ENCODE measurements around the gene SETD6.
A peak's percentile ranks its signal among the peaks of the same experiment; 100 is the strongest.
"Not testable (repeated sequence)": the region's sequence is repeated elsewhere in the genome, so short reads cannot be mapped to it uniquely, and the experiment has no call there.

SETD6 gene

DNA sequence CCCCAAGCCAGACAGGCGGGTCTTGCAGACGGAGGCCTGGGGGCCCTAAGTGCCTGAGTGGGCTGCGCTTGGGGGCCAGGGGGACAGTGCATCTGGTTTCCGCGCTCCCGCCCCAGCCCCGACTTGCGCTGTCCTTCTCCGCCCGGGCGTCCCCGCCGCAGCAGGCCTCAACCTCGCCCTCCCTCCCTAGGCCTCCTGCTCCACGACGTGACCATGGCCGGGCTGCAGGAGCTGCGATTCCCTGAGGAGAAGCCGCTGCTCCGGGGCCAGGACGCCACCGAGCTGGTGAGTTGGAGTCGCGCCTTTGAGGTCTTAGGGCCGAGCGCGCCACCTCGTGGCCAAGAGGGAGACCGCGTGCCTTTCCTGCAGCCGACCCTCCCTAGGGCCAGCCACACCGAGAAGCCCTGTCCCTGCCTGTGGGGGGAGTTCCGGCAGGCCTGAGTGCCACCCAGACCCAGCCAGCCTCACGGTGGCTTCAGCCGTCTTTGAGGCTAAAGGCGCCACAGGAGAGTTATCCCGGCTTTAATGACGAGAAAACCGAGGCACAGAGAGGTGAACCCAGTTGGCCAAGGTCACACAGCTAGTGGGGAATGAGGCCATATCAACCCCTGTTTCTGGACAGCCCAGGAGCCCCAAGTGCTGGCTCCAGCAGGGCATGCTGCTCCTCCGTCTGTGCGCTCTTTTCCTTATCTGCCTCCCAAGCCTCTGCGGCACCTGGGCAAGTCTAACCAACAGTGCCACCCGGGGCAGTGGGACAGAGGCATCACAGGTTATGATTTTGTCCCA, 27.6 kb upstream of the SETD6 start:
- ATAC-seq (ENCODE audit: low read depth) (peak; percentile 89), DNase-seq (ENCODE audit: low spot score) (peak; percentile 80)
- Histone ChIP-seq H3K4me3 (ENCODE audit: severe bottlenecking) (no peak overlapping the region), H3K9me3 (ENCODE audit: severe bottlenecking) (no peaks in the 10 kb centered on the region), H3K27me3 (ENCODE audit: insufficient read depth, poor library complexity, severe bottlenecking) (no peaks in the 10 kb centered on the region), H3K36me3 (ENCODE audit: low read depth) (no peaks in the 10 kb centered on the region), H3K4me1 (ENCODE audit: insufficient read depth, poor library complexity, severe bottlenecking) (no peaks in the 10 kb centered on the region), H3K27ac (ENCODE audit: poor library complexity, severe bottlenecking) (no peak overlapping the region)
- TF ChIP-seq, protein P1, sequence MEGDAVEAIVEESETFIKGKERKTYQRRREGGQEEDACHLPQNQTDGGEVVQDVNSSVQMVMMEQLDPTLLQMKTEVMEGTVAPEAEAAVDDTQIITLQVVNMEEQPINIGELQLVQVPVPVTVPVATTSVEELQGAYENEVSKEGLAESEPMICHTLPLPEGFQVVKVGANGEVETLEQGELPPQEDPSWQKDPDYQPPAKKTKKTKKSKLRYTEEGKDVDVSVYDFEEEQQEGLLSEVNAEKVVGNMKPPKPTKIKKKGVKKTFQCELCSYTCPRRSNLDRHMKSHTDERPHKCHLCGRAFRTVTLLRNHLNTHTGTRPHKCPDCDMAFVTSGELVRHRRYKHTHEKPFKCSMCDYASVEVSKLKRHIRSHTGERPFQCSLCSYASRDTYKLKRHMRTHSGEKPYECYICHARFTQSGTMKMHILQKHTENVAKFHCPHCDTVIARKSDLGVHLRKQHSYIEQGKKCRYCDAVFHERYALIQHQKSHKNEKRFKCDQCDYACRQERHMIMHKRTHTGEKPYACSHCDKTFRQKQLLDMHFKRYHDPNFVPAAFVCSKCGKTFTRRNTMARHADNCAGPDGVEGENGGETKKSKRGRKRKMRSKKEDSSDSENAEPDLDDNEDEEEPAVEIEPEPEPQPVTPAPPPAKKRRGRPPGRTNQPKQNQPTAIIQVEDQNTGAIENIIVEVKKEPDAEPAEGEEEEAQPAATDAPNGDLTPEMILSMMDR (IDR thresholded peaks at IDR 0.05; ENCODE audit: poor library complexity, severe bottlenecking), result peak; percentile 92

DNA sequence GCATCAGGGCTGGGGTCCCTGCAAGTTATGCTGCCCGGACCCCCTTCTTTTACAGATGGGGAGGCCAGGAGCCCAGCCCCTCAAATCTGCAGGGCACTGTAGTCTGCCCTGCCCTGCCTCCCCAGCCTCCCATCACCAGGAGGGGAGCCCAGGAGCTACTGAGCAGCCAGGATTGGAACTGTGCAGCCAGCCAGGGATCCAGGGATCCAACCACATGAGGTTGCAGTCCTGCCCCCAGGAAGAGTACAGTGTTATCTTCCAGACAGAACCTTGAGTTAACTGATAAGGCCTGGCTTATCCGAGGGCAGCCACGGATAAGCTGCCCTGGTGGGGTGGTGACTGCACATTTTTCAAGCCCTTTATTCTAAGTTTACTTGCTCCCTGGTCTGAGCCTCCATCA, 26.8 kb upstream of the SETD6 start:
- no peak for ATAC-seq (ENCODE audit: low read depth)
- Histone ChIP-seq H3K27me3 (ENCODE audit: insufficient read depth, poor library complexity, severe bottlenecking) (no peaks in the 10 kb centered on the region), H3K9me3 (ENCODE audit: severe bottlenecking) (no peaks in the 10 kb centered on the region), H3K4me1 (ENCODE audit: insufficient read depth, poor library complexity, severe bottlenecking) (no peaks in the 10 kb centered on the region), H3K27ac (ENCODE audit: poor library complexity, severe bottlenecking) (no peak overlapping the region), H3K4me3 (ENCODE audit: severe bottlenecking) (no peak overlapping the region), H3K36me3 (ENCODE audit: low read depth) (no peaks in the 10 kb centered on the region)
- no peak for DNase-seq (ENCODE audit: low spot score)
- TF ChIP-seq, protein P1 (IDR thresholded peaks at IDR 0.05; ENCODE audit: poor library complexity, severe bottlenecking), result no peak

DNA sequence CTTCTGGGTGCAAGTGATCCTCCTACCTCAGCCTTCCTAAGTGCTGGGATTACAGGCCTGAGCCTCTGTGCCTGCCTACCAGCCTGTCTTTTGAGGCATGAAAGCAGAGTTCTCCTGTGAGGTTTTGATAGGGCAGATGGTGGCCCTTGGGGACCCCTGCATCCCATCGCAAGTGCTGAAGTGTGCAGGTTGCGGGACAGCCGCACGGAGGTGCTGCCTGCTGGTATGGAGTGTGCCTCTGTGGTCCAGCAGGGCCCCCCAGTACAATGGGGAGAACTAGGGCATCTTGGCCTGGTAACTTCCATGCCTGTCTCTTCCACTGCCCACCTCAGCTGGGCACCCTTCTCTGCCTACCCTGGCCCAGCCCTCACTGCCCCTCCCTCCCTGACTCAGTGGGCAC, 25.3 kb upstream of the SETD6 start:
- H3K9me3 ChIP-seq (ENCODE audit: severe bottlenecking), result no peaks in the 10 kb centered on the region
- no peaks in the 10 kb centered on the region for H3K27me3 ChIP-seq (ENCODE audit: insufficient read depth, poor library complexity, severe bottlenecking)
- H3K4me1 ChIP-seq (ENCODE audit: insufficient read depth, poor library complexity, severe bottlenecking), result no peaks in the 10 kb centered on the region
- no peak overlapping the region for H3K27ac ChIP-seq (ENCODE audit: poor library complexity, severe bottlenecking)
- no peak for ATAC-seq (ENCODE audit: low read depth)
- H3K36me3 ChIP-seq (ENCODE audit: low read depth), result no peaks in the 10 kb centered on the region
- TF ChIP-seq, protein P1 (IDR thresholded peaks at IDR 0.05; ENCODE audit: poor library complexity, severe bottlenecking), result no peak
- H3K4me3 ChIP-seq (ENCODE audit: severe bottlenecking), result no peak overlapping the region
- DNase-seq (ENCODE audit: low spot score), result no peak

DNA sequence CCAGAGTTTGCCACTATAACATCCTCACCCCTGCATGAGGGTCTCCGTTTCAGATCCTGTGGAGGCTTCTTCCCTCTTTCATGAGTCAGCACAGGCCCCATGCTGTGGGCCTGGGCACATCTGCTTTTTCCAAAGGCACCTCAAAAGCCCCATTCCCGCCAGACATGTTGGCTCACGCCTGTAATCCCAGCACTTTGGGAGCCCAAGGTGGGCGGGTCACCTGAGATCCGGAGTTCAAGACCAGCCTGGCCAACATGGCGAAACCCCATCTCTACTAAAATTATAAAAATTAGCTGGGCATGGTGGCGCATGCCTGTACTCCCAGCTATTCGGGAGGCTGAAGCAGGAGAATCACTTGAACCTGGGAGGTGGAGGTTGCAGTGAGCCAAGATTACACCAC, 24.8 kb upstream of the SETD6 start:
- not testable (repeated sequence) for ATAC-seq (ENCODE audit: low read depth); H3K9me3 ChIP-seq (ENCODE audit: severe bottlenecking); DNase-seq (ENCODE audit: low spot score); H3K27me3 ChIP-seq (ENCODE audit: insufficient read depth, poor library complexity, severe bottlenecking); H3K36me3 ChIP-seq (ENCODE audit: low read depth); H3K4me1 ChIP-seq (ENCODE audit: insufficient read depth, poor library complexity, severe bottlenecking); H3K27ac ChIP-seq (ENCODE audit: poor library complexity, severe bottlenecking); H3K4me3 ChIP-seq (ENCODE audit: severe bottlenecking)

DNA sequence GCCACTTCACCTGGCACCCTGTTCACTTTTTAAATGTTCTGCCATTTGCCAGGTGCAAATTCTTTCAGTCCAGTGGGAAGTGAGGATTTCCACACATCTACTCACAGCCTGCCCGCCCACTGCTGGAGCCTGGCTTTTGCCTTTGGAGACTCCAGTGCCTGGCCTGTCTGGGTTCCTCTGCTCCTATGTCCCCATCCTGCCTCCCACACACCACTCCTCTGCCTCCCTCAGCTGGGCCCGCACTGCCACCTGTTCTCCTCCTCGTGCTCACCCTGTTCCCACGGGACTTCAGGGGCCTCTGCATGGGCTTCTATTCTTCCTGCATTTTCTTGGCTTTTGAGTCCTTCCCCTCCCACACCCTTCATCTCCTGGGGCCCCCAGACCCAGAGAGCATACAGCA, 23.3 kb upstream of the SETD6 start:
- TF ChIP-seq, protein P1 (IDR thresholded peaks at IDR 0.05; ENCODE audit: poor library complexity, severe bottlenecking), result no peak
- Histone ChIP-seq H3K4me3 (ENCODE audit: severe bottlenecking) (no peak overlapping the region), H3K27ac (ENCODE audit: poor library complexity, severe bottlenecking) (no peak overlapping the region), H3K9me3 (ENCODE audit: severe bottlenecking) (no peaks in the 10 kb centered on the region), H3K4me1 (ENCODE audit: insufficient read depth, poor library complexity, severe bottlenecking) (no peaks in the 10 kb centered on the region), H3K36me3 (ENCODE audit: low read depth) (no peaks in the 10 kb centered on the region), H3K27me3 (ENCODE audit: insufficient read depth, poor library complexity, severe bottlenecking) (no peaks in the 10 kb centered on the region)
- DNase-seq (ENCODE audit: low spot score) (no peak), ATAC-seq (ENCODE audit: low read depth) (no peak)
